ENCODE data around the gene KATNAL2.

KATNAL2 gene, protein sequence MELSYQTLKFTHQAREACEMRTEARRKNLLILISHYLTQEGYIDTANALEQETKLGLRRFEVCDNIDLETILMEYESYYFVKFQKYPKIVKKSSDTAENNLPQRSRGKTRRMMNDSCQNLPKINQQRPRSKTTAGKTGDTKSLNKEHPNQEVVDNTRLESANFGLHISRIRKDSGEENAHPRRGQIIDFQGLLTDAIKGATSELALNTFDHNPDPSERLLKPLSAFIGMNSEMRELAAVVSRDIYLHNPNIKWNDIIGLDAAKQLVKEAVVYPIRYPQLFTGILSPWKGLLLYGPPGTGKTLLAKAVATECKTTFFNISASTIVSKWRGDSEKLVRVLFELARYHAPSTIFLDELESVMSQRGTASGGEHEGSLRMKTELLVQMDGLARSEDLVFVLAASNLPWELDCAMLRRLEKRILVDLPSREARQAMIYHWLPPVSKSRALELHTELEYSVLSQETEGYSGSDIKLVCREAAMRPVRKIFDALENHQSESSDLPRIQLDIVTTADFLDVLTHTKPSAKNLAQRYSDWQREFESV

DNA sequence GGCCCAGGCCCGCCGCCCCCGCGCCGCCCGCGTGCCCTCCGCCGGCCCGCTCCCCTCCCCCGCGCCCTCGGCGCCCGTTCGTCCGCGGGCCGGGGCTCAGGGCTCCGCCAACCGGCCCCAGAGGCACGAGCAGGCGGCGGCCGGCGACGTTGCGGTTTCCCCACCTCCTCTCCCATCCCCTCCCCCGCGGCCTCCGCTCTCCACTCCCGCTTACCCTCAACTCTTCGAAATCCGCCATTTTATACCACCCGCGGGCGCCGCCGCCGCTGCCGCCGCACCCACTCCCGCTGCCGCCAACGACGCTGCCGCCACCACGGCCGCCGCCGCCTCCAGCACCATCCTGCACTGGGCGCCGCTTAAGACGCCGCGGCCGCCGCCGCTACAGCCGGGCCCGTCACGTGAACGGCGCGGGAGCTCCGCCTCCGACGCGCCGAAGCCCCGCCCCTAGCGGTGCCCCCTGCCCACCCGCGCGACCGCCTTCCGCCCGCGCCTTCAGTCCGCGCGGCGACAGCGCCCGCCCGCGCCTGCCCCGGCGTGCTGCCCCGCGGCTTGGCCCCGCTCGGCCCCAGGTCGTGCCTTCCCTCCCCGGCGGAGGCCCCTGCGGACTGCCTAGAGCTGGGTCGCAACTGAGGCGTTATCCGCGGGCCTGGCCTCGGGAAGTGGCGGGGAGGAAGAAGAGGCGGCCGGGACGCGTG, at the start of gene KATNAL2, which contains the start of gene PIAS2:
KATNAL2 (plus strand) TSS at position 495 of the 695 bp plus-strand sequence. CDS start 29,271 bp downstream, outside the sequence.
PIAS2 (minus strand) TSS at position 400 of the 695 bp plus-strand sequence; CDS start at position 238, 162 bp downstream.
- DNase-seq: peak; percentile 82 to 94 (median 93)

DNA sequence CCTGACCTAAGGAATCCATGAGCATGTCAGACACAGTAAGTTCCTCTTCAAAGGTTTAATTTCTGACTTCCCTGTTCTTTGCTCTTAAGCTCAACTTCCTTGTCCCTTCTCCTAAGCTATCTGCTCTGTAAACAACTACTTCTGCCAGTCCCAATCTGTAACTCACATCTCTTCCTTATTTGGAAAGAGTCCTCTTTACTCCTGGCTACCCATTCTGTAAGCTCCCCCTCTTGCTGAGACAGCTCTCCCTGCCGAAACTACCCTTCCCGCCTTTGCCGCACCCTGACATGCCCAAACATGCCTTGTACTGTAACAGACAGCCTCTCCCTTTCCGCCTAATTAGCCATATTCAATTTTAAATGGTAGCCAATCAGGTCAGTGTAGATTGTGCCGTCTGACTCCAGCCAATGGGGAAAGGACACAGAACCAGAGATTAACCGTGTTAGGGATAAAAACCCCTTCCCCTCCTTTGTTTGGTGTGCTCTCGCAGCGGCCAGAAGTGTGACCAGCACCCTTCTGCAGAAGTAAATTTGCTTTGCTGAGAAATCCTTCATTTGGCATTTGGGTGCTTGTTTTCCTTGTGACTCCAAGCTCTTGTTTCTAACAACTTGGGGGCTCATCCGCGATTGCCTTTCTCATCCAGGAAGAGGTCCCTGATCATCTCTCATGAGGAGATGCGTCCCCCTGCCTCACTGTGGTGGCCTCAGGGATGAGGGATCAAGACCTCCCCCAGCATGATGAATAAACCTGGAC, 49.1 kb upstream of the KATNAL2 start:
- DNase-seq: no peak

DNA sequence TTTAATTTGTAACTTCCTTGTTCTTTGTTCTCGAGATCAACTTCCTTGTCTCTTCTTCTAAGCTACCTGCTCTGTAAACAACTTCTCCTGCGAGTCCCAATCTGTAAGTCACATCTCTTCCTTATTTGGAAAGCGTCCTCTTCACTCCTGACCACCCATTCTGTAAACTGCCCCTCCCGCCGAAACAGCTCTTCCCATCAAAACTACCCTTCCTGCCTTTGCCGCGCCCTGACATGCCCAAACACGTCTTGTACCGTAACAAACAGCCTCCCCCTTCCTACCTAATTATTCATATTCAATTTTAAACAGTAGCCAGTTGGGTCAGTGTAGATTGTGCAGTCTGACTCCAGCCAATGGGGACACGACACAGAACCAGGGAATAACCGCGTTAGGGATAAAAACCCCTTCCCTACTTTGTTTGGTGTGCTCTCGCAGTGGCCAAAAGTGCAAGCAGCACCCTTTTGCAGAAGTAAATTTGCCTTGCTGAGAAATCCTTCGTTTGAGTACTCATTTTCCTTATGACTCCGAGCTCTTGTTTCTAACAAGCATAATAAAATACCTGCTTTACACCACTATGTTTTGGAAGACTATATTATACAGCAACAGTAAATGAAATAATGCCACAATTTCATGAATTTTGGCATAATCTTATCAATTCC, 39.9 kb upstream of the KATNAL2 start:
- DNase-seq: no peak

DNA sequence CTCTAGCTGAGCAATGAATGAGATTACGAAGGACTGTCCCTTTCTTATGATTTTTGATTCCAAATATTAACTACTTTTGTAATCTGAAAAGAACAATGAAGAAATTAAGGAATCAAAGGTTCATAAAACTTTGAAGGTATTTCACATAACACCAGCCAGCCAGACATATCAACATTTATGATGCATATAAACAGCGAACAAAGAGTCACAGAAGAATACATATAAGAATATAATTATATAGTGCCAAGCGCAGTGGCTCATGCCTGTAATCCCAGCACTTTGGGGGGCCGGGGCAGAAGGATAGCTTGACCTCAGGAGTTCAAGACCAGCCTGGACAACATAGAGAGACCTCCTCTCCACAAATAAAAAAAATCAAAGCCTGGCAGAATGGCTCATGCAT, 34.2 kb upstream of the KATNAL2 start:
- DNase-seq: no peak

DNA sequence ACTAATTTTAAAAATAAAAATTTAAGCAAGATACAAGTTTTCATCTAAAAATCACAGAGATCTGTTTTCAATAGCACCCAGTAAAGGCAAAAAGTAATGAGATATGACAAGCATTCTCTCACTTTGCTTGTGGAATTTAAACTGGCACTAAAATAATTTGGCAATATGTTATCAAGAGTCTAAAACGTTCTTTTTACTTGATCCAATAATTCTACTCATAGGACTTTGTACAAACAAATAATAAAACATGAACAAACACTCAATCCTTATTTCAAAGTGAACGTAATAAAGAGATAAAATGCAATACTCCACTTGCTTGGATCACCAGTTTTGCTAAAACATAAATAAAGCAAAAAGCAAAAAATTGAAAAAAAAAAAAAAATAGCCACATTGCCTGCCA, 30.5 kb upstream of the KATNAL2 start:
- DNase-seq: no peak

DNA sequence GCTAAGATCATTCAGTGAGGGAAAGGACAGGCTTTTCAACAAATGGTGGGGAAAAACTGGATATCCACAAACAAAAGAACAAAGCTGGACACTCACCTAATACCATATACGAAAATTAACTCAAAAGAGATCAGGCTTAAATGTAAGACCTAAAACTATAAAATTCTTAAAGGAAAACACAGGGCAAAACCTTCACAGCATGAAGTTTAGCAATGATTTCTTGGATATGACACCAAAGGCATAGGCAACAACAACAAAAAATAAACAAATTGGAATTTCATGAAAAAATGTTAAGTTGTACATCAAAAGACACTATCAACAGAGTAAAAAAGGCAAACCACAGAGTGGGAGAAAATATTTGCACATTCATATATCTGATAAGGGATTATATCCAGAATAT, 28.4 kb upstream of the KATNAL2 start:
- no peak for DNase-seq

DNA sequence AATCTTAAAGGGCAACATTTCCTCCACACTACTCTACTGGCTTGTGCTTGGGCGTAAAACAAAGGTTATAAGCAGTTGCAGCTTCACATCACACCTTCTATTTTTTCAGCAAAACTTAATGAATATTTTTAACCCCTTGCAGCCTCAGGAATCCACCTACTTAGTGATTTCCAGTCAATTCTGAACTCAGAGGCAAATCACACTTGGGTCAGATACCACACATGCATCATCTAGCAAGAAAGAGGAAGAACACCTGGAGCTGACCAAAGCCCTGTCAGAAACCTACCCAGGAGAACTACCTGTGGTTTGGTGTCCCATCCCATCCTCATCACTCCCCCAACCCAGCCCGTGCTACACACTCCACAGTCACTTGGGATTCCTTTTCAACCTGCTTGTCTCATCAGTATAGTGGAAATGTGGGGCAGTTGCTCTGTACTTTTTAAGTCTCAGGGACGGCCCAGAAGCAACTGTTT, 25.6 kb upstream of the KATNAL2 start:
- no peak for DNase-seq

DNA sequence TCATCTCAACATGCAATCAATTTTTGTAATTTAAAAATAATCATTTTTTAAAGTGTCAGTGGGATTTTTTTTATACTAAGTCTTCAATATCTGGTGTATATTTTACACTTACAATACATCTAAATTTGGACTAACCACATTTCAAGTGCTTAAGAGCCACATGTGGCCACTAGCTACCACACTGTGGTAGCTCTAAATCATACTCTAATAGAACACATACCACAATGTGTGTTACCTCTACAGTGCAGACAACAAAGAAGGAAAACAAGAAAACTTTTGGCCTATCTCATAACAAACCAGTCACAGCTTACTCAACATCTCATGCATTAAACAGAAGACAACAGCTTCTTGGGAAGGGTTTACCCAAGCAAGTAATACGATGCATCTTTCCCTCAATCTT, 24.6 kb upstream of the KATNAL2 start:
- DNase-seq: no peak

DNA sequence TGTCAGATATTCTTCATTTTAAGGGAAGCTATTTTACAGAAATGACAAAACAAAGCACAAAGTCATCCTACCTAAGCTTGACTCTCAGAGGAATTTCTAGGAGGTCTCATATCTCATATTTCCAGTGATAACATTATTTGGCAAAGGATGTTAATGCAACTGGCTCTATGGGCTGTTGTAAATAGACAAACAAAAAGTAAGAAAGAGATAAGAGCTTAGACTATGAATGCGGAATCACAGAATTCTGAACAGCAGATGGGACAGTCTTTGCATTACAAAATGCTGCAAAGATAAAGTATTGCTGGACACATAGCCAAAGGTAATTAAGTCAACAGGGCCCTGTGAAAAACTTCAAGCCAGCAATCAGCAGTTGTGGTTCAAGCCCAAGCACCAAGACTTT, 24.0 kb upstream of the KATNAL2 start:
- DNase-seq: no peak

DNA sequence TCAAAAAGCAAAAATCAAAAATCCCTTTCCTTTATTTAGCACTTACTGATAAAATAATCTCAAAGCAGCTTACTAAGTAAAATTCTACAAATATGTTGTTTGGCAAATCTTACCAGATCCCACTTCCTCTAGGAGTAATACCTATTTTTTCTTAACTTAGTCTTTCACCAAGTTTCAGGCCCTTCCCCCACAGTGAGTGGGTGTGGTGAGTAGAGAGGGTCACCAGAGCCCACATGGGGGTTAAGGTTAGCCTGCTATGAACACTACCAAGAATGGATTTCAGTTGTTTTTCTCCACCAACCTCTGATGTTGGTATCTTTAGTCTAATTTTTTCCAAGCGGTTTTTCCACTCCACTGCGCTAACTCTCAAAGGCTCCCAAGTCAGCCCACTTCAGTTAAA, 23.3 kb upstream of the KATNAL2 start:
- no peak for DNase-seq

DNA sequence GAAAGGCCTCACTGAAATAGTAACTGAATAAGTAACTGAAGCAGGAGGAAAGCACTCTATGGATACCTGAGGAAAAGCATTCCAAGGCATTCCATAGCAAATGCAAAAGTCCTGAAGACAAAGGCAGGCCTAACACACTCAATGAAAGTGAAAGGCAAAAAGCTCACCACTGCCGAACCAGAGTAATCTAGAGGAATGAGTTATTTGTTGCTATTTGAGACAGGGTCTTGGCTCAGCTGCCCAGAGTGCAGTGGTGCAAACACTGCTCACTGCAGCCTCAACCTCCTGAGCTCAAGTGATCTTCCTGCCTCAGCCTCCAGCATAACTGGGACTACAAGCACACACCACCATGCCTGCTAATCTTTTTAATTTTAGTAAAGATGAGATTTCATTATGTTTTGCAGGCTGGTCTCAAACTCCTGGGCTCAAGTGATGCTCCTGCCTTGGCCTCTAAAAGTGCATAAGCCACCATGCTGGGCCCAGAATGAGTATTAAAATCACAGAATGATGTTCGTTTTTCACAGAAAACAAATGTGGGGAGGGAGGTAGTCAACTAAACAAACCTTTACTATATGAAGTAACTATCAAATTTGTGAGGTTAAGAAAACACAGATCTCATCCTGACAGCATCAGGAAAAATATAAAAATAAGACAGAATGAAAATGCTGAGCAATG, 18.0 kb upstream of the KATNAL2 start:
- DNase-seq: no peak

DNA sequence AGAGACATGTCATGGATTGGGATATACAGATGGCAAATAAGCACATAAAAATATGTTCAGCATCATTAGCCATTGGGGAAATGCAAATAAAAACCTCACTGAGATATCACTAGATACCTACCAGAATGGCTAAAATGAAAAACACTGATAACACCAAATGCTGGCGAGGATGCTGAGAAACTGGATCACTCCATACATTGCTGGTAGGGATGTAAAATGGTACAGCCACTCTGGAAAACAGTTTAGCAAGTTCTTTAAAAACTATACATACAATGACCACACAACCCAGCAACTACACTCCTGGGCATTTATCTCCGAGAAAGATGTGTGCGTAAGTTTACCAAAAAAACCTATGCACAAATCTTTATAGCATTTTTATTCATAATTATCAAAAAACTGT, 14.0 kb upstream of the KATNAL2 start:
- DNase-seq: no peak

DNA sequence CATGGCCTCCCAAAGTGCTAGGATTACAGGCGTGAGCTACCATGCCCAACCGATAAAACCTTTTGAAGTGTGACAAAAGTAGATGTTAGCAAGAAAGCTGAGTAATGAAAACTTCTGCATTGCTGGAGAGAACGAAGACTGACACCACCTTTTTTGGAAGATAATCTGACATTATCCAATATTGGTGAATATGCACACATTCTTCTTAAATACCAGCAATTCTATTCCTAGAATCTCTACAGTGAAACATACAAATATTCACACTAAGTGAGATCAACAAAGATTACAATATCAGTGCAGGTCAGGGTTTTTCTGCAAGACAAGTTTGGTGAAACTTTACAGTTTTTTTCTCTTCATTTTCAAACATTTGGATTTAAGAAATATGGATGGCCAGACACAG, 7.9 kb upstream of the KATNAL2 start:
- DNase-seq: no peak

DNA sequence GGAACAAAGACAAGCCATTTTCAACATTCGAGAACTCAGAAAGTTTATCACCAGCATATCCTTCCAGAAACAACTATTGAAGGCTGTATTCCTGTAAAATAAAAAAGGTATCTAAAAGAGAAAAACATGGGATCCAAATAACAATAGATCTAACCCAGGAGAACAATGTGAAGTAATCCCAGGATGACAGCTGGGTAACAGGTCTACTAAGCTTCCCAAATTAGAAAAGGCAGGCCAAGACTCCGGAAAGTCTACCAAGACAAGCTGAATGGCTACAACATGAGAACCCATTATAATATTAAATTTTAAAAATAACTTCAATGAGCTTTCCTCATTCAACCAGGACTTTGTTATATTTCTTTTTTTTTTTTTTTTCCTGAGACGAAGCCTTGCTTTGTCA, 6.5 kb upstream of the KATNAL2 start:
- DNase-seq: no peak

DNA sequence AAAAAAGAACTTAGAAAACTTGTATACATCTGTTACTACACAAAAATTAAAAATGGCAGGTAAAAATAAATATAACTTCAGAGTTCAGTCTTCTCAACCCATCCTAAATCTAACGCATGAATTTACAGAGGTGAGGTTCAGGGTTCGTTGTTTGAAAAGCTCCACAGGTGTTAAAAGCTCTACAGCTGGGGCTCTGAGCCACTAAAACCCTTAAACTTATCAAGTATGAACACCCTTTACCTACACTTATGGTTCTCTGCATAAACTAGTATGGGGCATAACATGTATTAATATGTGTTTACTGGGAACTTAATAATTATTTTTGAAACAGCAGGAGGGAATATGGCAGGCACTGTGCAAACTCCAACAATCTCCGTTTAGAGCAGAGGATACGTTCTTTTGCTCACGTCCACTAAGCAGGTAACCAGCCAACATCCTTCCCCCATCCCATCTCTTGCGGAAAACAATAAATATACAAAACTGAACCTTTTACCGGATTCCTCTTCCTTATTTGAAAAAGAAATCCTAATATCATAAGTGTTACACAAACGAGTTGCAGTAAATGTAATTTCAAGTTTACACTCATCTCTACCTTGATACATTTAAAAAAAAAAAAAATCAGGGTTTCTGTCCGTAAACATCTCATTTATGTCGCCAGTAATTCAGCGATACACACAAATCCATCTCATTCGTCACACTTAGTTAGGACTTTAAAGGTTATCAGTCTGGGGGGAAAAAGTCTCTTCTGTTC, 1.4 kb upstream of the KATNAL2 start:
- peak in 2 of 3 experiments; percentile 33 to 64 for DNase-seq

DNA sequence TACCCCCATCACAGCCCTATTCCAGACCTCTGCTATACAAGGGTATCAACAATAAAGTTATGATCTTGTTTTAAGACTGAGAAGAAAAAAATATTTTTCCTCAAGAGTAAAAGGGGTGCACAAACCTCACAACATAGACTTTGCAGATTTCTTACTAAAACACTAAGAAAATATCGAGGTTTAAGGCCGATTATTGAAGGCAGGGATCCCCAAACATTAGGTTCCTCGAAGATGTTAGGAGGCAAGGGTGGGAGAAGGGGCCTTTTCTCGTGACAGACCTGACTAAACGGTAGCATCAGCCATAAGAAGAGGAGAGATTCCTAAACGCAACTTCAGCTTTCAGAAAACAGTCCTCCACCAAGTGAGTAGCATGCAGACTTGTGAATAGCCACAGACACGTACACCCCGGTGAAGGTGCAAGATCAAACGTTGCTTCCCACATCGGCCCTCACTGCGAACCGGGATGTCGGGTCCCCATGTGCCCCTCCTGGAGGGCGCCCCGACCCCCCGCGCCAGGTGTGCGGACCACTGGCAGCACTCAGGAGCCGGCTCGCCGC, 773 bp upstream of the KATNAL2 start:
- DNase-seq: peak in 2 of 3 experiments; percentile 37 to 79

DNA sequence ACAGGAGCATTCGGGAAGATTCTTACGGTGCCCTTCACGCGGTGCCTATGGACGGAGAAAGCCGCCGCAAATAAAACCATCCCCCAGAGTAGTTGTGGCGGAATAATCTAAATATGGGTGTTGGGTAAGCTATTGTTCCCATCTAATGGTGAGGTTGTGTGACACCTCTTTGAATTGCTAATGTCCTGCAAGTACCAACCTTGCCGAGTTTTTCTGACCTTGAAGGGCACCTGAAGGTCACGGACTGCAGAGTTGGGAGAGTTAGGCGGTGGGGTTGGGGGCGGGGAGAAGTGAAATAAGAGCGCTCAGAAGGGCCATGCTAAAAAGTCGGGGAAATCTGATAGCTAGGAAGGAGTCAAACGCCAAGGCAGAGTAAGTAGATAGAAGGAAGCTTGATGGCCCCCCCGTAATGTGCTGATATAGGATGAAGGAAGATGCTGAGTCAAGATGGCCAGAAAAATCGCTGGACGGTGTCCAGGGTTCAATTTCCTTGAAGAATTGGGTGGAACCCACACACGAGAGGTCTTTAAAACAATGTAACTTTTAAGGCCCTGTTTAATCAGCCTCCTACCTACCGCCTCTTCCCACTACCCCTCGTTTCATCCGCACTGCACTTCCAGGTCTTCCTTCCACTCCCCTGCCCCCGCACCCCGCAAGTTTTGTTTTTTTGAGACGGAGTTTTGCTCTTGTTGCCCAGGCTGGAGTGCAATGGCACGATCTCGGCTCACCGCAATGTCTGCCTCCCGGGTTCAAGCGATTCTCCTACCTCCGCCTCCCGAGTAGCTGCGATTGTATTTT, 600 bp downstream of the KATNAL2 start:
- peak in 1 of 3 experiments; percentile 35 for DNase-seq

DNA sequence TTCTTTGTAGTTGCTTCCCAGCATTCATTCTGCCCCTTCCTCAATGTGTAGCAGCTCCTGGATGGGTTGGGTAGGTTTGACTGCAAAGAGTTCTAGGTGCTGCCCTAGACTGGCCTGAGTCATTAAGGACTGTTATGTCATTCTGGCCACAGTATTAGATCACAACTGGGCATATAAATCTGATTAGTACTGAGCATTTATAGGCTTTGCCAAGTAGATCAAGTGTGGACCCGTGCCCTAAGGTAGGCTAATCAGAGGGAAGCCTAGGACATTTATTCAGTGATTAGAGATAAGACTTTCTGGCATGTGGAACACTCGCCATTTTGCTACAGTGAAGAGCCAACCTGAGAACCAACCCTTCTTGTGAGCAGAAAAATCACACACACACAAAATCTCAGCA, 2.7 kb downstream of the KATNAL2 start:
- no peak for DNase-seq

DNA sequence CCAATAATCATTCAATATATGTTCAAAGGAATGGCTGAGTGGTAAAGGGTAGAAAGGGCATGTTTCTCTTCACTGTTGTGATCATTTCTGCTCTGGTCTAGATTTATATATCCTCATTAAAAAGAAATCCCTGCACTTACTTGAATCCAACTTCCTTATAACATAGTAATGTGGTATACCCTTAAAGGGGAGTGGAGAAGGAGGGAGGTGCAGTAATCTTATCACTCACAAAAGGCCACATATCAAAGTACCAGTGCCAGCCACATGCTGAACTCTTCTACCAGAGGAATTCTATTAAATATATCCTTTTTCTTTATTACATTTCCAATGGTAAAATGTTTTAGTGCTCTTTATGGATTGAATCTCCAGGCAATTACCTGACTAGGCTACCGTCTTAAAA, 3.3 kb downstream of the KATNAL2 start:
- DNase-seq: no peak

All from NCI-H1417 (cell line).